ENCODE measurements around the gene TMEFF2. TPM values are rescaled to one million over a fixed set of nuclear protein-coding genes. Genes with fewer than 3 reads are reported as not detected.
A peak's percentile ranks its signal among the peaks of the same experiment; 100 is the strongest.

TMEFF2 gene
- total RNA-seq, 1 donor from 2014 or later = 0.41 TPM

DNA sequence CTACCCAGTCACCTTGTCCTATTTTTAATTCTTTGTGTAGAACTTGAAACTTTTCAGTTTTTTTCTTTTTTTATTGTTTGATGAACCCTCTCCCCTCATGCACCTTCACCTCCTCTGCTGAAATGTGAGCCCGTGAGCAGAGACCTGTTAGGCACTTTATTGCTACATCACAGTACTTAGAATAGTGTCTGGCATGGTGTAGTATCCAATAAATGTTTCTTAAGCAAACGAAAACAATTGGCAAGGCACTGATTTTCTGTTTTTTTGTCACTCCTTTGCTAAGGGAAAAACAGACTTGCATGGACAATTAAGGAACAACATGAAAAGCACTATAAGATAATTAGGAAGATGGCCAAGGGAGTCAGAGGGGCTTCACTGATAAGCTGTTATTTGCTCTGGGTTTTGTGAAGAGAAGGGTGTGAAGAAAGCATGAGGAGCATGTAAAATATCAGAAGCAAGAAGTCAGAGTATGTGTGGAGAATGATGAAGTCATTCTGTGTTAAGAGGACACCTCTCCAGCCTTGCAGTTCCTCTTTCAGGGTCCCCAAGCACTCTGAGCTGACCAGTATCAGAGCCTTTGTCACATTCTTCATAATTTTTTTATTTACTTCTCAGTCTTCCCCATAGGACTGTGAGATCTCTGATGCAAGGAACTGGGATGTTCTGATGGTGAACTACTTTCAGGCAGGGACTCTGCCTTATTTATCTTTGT lies 248.1 kb downstream of the TMEFF2 start:
- peaks cover 22% of the 10 kb centered on the region for H3K4me1 Mint-ChIP-seq (ENCODE audit: low read depth, unreplicated experiment)
- no peak overlapping the region for H3K4me3 Mint-ChIP-seq (ENCODE audit: unreplicated experiment)
- no peak for FAIRE-seq

DNA sequence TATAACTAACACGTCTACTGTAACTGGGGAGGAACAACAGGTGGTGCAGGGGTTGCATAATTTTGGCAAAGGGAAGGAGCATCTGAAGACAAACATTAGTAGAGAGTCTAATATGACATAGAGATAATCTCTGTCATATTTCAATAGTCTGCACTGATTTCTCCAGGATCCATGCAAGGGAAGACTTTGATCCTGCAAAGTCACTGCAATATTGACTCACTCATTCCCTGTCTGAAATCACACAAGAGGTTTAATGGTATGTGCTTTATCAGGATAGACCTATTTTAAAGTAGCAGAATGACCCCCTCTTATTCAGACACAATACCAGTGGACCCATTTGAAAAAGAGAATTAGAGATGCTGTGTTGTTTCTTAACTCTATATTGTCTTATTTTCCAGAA lies 249.1 kb downstream of the TMEFF2 start:
- Mint-ChIP-seq H3K27ac (ENCODE audit: unreplicated experiment) (no peak overlapping the region), H3K36me3 (ENCODE audit: low read depth, unreplicated experiment) (no peaks in the 10 kb centered on the region), H3K9me3 (ENCODE audit: unreplicated experiment) (no peaks in the 10 kb centered on the region), H3K27me3 (ENCODE audit: low read depth, unreplicated experiment) (no peaks in the 10 kb centered on the region), H3K4me1 (ENCODE audit: low read depth, unreplicated experiment) (peaks cover 27% of the 10 kb centered on the region), H3K4me3 (ENCODE audit: unreplicated experiment) (no peak overlapping the region)
- FAIRE-seq (no peak), DNase-seq (ENCODE audit: low read depth) (no peak)
- Histone ChIP-seq H3K9ac (ENCODE audit: low read length) (no peak overlapping the region), H3K79me2 (ENCODE audit: insufficient read depth, low read length) (no peaks in the 10 kb centered on the region), H3K4me1 (ENCODE audit: insufficient read depth, low read length) (peaks cover 3% of the 10 kb centered on the region), H3K27ac (ENCODE audit: low read depth, low read length) (no peak overlapping the region), H3K27me3 (ENCODE audit: insufficient read depth, low read length) (no peaks in the 10 kb centered on the region), H3K36me3 (ENCODE audit: insufficient read depth, low read length) (no peaks in the 10 kb centered on the region), H3K9me3 (ENCODE audit: insufficient read depth, low read depth, low read length) (no peaks in the 10 kb centered on the region), H2AFZ (ENCODE audit: low read depth, low read length) (no peak overlapping the region), H3K4me2 (ENCODE audit: low read length) (no peak overlapping the region), H3K4me3 (ENCODE audit: insufficient read depth, low read depth, low read length) (no peak overlapping the region), H4K20me1 (ENCODE audit: insufficient read depth, low read length) (no peaks in the 10 kb centered on the region)
- no peak for TF ChIP-seq EZH2 (IDR thresholded peaks at IDR 0.05; ENCODE audit: insufficient read depth, low read length)
- TF ChIP-seq, protein P1, sequence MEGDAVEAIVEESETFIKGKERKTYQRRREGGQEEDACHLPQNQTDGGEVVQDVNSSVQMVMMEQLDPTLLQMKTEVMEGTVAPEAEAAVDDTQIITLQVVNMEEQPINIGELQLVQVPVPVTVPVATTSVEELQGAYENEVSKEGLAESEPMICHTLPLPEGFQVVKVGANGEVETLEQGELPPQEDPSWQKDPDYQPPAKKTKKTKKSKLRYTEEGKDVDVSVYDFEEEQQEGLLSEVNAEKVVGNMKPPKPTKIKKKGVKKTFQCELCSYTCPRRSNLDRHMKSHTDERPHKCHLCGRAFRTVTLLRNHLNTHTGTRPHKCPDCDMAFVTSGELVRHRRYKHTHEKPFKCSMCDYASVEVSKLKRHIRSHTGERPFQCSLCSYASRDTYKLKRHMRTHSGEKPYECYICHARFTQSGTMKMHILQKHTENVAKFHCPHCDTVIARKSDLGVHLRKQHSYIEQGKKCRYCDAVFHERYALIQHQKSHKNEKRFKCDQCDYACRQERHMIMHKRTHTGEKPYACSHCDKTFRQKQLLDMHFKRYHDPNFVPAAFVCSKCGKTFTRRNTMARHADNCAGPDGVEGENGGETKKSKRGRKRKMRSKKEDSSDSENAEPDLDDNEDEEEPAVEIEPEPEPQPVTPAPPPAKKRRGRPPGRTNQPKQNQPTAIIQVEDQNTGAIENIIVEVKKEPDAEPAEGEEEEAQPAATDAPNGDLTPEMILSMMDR (IDR thresholded peaks at IDR 0.05; ENCODE audit: insufficient read depth, low read depth, low read length) = no peak

More for the DNA sequence above, 248.1 kb downstream of the TMEFF2 start:
- H3K79me2 ChIP-seq (ENCODE audit: insufficient read depth, low read length) = no peaks in the 10 kb centered on the region
- no peaks in the 10 kb centered on the region for H3K36me3 ChIP-seq (ENCODE audit: insufficient read depth, low read length)
- H2AFZ ChIP-seq (ENCODE audit: low read depth, low read length) = no peak overlapping the region
- no peak for TF ChIP-seq EZH2 (IDR thresholded peaks at IDR 0.05; ENCODE audit: insufficient read depth, low read length)
- TF ChIP-seq, protein P1 (IDR thresholded peaks at IDR 0.05; ENCODE audit: insufficient read depth, low read depth, low read length) = no peak
- no peaks in the 10 kb centered on the region for H3K9me3 ChIP-seq (ENCODE audit: insufficient read depth, low read depth, low read length)
- Mint-ChIP-seq H3K36me3 (ENCODE audit: low read depth, unreplicated experiment) (no peaks in the 10 kb centered on the region), H3K9me3 (ENCODE audit: unreplicated experiment) (no peaks in the 10 kb centered on the region), H3K27me3 (ENCODE audit: low read depth, unreplicated experiment) (no peaks in the 10 kb centered on the region), H3K27ac (ENCODE audit: unreplicated experiment) (no peak overlapping the region)
- no peak overlapping the region for H3K4me3 ChIP-seq (ENCODE audit: insufficient read depth, low read depth, low read length)
- H4K20me1 ChIP-seq (ENCODE audit: insufficient read depth, low read length) = no peaks in the 10 kb centered on the region
- peaks cover 3% of the 10 kb centered on the region for H3K4me1 ChIP-seq (ENCODE audit: insufficient read depth, low read length)
- H3K27ac ChIP-seq (ENCODE audit: low read depth, low read length) = no peak overlapping the region
- DNase-seq (ENCODE audit: low read depth) = no peak
- no peak overlapping the region for H3K4me2 ChIP-seq (ENCODE audit: low read length)
- no peak overlapping the region for H3K9ac ChIP-seq (ENCODE audit: low read length)
- H3K27me3 ChIP-seq (ENCODE audit: insufficient read depth, low read length) = no peaks in the 10 kb centered on the region

DNA sequence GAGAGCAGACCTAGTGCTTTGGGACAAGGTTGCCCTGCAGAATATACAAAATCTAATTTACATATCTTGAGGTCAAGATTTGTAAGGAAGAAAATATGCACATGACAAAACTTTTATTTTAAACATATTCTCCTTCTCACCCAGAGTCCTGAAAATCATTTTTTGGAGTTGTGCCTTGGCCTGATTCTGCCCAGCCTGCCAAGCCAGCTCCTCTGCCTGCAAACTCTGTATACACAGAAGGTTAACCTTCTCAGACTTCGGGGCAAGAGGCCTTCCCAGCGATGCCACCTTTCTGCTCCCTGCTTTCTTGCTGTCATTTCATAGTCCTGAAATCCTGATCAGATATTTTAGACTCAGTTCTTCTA lies 252.0 kb downstream of the TMEFF2 start:
- Mint-ChIP-seq H3K9me3 (ENCODE audit: unreplicated experiment) (no peaks in the 10 kb centered on the region), H3K4me3 (ENCODE audit: unreplicated experiment) (no peak overlapping the region), H3K27ac (ENCODE audit: unreplicated experiment) (peak overlapping the region; percentile 4), H3K36me3 (ENCODE audit: low read depth, unreplicated experiment) (no peaks in the 10 kb centered on the region), H3K4me1 (ENCODE audit: low read depth, unreplicated experiment) (peaks cover 22% of the 10 kb centered on the region), H3K27me3 (ENCODE audit: low read depth, unreplicated experiment) (no peaks in the 10 kb centered on the region)
- Histone ChIP-seq H3K4me2 (ENCODE audit: low read length) (no peak overlapping the region), H3K9me3 (ENCODE audit: insufficient read depth, low read depth, low read length) (no peaks in the 10 kb centered on the region), H3K79me2 (ENCODE audit: insufficient read depth, low read length) (no peaks in the 10 kb centered on the region), H3K27me3 (ENCODE audit: insufficient read depth, low read length) (no peaks in the 10 kb centered on the region), H3K9ac (ENCODE audit: low read length) (no peak overlapping the region), H3K4me3 (ENCODE audit: insufficient read depth, low read depth, low read length) (no peak overlapping the region), H3K4me1 (ENCODE audit: insufficient read depth, low read length) (no peaks in the 10 kb centered on the region), H3K36me3 (ENCODE audit: insufficient read depth, low read length) (no peaks in the 10 kb centered on the region), H4K20me1 (ENCODE audit: insufficient read depth, low read length) (no peaks in the 10 kb centered on the region), H2AFZ (ENCODE audit: low read depth, low read length) (no peak overlapping the region), H3K27ac (ENCODE audit: low read depth, low read length) (no peak overlapping the region)
- DNase-seq (ENCODE audit: low read depth) (no peak), FAIRE-seq (no peak)
- TF ChIP-seq, protein P1 (IDR thresholded peaks at IDR 0.05; ENCODE audit: insufficient read depth, low read depth, low read length) = no peak
- no peak for TF ChIP-seq EZH2 (IDR thresholded peaks at IDR 0.05; ENCODE audit: insufficient read depth, low read length)
